Small intestine (tissue), 7 donors: ENCODE data around the gene PLEKHS1. TPM values are rescaled to one million over a fixed set of nuclear protein-coding genes. Genes with fewer than 3 reads are reported as not detected.
"Not testable (repeated sequence)": the region's sequence is repeated elsewhere in the genome, so short reads cannot be mapped to it uniquely, and the experiment has no call there.

ENCODE experiments used
- DNase-seq, 2 donors: peaks; one replicate each; pipeline versions ENCODE4 v3.0.0 to v3.0.0-alpha.2; 2013
- FAIRE-seq: peaks from 2 replicates; lab custom pipeline; 2012; peaks lifted over from hg19 to GRCh38; lab: Jason Lieb, UNC
- H3K27ac ChIP-seq, 3 donors: one replicate each; pipeline ENCODE4 v1.5.1; 2013; ENCODE audit warnings: low read length in 2 of 3, mild to moderate bottlenecking in 2 of 3, control low read depth in 1 of 3, inconsistent platforms in 1 of 3, low read depth in 1 of 3, moderate library complexity in 1 of 3
- H3K27me3 ChIP-seq, 3 donors: one replicate each; pipeline ENCODE4 v1.6.1; 2013; ENCODE audit warnings: low read length in 3 of 3, inconsistent platforms in 1 of 3; ENCODE audit not compliant: control insufficient read depth in 3 of 3, insufficient read depth in 3 of 3
- H3K36me3 ChIP-seq, 3 donors: one replicate each; pipeline ENCODE4 v1.6.1; 2013; ENCODE audit warnings: low read length in 3 of 3, inconsistent platforms in 1 of 3, low read depth in 1 of 3, mild to moderate bottlenecking in 1 of 3, moderate library complexity in 1 of 3; ENCODE audit not compliant: control insufficient read depth in 3 of 3, insufficient read depth in 2 of 3
- H3K4me1 ChIP-seq, 3 donors: one replicate each; pipeline ENCODE4 v1.6.1; 2013; ENCODE audit warnings: low read length in 2 of 3, inconsistent platforms in 1 of 3, low read depth in 1 of 3, mild to moderate bottlenecking in 1 of 3, moderate library complexity in 1 of 3; ENCODE audit not compliant: control insufficient read depth in 3 of 3, insufficient read depth in 2 of 3
- H3K4me3 ChIP-seq, 3 donors: one replicate each; pipeline ENCODE4 v1.5.1; 2013; ENCODE audit warnings: low read length in 3 of 3, control low read depth in 1 of 3, inconsistent platforms in 1 of 3, low read depth in 1 of 3, mild to moderate bottlenecking in 1 of 3, moderate library complexity in 1 of 3
- H3K9me3 ChIP-seq, 2 donors: one replicate each; pipeline ENCODE4 v1.6.1; 2013; ENCODE audit warnings: low read depth in 1 of 2, low read length in 1 of 2; ENCODE audit not compliant: control insufficient read depth in 2 of 2, insufficient read depth in 1 of 2
- WGBS, 3 donors: extraction: QIAGEN DNeasy Blood & Tissue Kit; methylation state at CpG; one replicate each; pipeline ENCODE4 v1.1.7; 2013; 5-methylcytosine and 5-hydroxymethylcytosine counted together
- polyA plus RNA-seq, 4 donors: library from polyadenylated mRNA; stranded (reverse) in 3 of 4; unstranded in 1 of 4; fragments of 200-250 nt in 3 of 4; fragments of 120-200 nt in 1 of 4; gene quantifications; one replicate each; pipeline versions ENCODE4 v1.2.1 to v1.2.3, GENCODE V29; 2013
- donor health status: healthy with polysubstance abuse.
- donor health status: control.
- donor health status: control.
- donor health status: Bipolar disorder and iron deficiency.
- donor health status: healthy.

The PLEKHS1 gene
- polyA plus RNA-seq, 4 donors = 23.1 to 60.0 (median 39.8) TPM

DNA sequence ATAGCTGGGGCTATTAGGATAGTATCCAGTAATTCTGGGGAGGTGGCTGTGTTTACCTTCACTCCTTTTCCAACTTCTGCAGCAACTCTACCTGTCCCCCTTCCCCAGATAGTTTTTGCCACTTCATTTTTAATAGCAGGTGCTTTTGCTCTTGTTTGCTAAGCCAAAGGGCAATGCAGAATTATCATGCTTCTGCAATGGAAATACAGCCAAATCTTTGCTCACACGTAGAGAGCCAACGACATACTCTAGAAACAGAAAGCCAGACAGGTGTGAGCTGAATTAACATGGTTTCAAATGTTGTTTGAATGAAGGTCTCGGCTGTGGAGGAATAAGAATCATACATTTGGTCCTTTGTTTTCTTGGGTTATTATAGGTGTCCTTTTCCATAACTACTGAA is 14.4 kb downstream of the PLEKHS1 start:
- peaks cover 0 to 24% (median 0%) of the 10 kb centered on the region in 3 donors for H3K4me1 ChIP-seq
- peak; percentile 46 to 70 for DNase-seq
- H3K27ac ChIP-seq = peak overlapping the region in 2 of 3 donors; percentile 62 to 71
- FAIRE-seq = no peak
- no peaks in the 10 kb centered on the region for H3K9me3 ChIP-seq
- peaks cover 4 to 6% (median 5%) of the 10 kb centered on the region in 3 donors for H3K36me3 ChIP-seq
- no peaks in the 10 kb centered on the region for H3K27me3 ChIP-seq
- no peak overlapping the region for H3K4me3 ChIP-seq
- WGBS, 3 donors = 15 to 60% (median 27%) methylated on average over 3 of the region's 3 CpGs

DNA sequence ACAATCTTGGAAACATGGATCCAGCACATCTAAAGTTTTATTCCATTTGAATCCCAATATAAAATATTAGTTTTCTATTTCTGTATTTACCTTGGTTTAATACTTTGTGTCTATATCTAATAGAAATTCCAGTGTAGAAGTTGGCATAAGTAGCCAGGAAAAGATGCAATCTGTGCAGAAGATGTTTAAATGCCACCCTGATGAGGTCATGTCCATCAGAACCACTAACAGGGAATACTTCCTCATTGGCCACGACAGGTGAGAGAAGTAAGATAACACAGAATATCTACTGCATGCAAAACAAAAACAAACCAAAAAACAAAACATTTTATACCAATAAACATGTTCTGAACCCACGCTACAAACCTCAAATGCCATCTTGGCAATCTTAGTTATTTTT is 15.7 kb downstream of the PLEKHS1 start:
- FAIRE-seq = no peak
- DNase-seq = peak; percentile 28 to 32
- H3K4me1 ChIP-seq = peaks cover 0 to 20% (median 0%) of the 10 kb centered on the region in 3 donors
- H3K27ac ChIP-seq = no peak overlapping the region
- H3K36me3 ChIP-seq = peaks cover 4 to 6% (median 5%) of the 10 kb centered on the region in 3 donors
- WGBS, 3 donors = 52 to 68% (median 54%) methylated on average over 2 of the region's 2 CpGs
- no peaks in the 10 kb centered on the region for H3K27me3 ChIP-seq
- H3K4me3 ChIP-seq = no peak overlapping the region
- H3K9me3 ChIP-seq = no peaks in the 10 kb centered on the region

DNA sequence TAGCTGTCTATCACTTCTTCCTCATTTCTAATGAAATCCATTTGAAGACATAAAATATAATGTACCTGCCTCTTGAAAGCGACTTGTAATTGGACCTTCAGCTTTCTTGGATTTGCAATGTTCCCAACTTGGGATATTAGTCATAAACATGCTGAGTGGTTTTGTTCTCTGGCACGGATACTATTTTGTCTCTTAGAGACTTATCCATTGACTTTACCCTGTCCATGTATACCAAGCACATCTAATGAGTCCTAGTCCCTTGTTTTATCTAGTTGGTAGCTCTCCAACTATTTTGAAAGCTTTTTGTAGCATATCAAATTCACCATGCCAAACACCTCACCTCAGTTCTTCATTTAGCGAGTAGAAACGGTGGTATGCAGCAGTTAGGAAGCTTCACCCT is 18.9 kb downstream of the PLEKHS1 start:
- Histone ChIP-seq H3K4me1 (peaks cover 0 to 8% (median 0%) of the 10 kb centered on the region in 3 donors), H3K27me3 (no peaks in the 10 kb centered on the region), H3K4me3 (no peak overlapping the region), H3K27ac (no peak overlapping the region), H3K36me3 (peaks cover 5 to 13% (median 8%) of the 10 kb centered on the region in 3 donors), H3K9me3 (no peaks in the 10 kb centered on the region)
- DNase-seq = no peak
- WGBS, 3 donors = 87 to 90% (median 88%) methylated on average over 4 of the region's 4 CpGs
- no peak for FAIRE-seq

DNA sequence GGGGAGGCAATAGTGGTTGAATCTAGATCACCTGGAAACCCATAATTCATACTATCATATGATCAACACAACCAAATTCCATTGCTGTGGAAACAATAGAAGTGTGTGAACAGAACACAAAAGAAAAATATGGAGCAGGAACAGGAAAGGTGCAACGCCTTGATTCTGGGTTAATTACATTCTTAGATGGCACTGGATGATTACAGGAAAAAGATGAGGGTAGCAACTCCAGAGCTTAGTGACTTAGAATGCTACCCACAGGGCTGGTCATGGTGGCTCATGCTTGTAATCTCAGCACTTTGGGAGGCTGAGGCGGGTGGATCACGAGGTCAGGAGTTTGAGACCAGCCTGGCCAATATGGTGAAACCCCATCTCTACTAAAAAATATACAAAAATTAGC is 19.6 kb downstream of the PLEKHS1 start:
- not testable (repeated sequence) for H3K27ac ChIP-seq, DNase-seq, FAIRE-seq, H3K27me3 ChIP-seq, H3K4me3 ChIP-seq, H3K9me3 ChIP-seq, H3K4me1 ChIP-seq
- WGBS, 3 donors = 85 to 91% (median 85%) methylated on average over 3 of the region's 3 CpGs
- peaks cover 5 to 15% (median 10%) of the 10 kb centered on the region in 3 donors for H3K36me3 ChIP-seq

DNA sequence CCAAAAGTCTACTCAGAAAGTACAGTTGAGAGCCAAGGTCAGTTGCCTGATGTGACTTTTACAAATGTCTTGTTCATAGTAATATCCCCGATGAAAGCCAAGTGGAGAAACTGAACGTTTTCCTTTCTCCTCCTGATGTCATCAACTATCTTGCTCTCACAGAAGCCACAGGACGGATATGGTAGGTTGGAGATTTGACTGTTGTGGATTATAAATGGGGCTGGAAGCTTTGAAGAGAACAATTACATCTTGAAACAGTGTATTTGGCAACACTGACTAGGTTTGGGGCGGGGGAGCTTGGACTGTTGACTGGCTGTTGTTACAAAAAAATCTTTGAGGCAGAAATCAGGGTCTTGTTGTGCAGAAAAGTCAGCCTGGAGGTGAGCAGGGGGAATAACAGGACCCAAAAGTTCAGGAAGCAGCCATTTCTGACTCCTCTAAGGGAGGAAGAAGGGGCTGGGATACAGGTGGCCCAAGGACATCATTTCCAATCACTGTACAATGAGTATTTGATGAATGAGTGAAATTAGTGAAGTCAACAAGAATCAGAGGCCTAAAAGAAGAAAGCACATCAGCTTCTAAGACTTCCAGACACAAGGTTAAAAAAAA is 24.3 kb downstream of the PLEKHS1 start:
- no peaks in the 10 kb centered on the region for H3K4me1 ChIP-seq
- WGBS, 3 donors = 57 to 81% (median 63%) methylated on average over 4 of the region's 4 CpGs
- no peak for FAIRE-seq
- no peaks in the 10 kb centered on the region for H3K9me3 ChIP-seq
- H3K27ac ChIP-seq = no peak overlapping the region
- H3K36me3 ChIP-seq = peaks cover 0 to 17% (median 4%) of the 10 kb centered on the region in 3 donors
- DNase-seq = no peak
- no peaks in the 10 kb centered on the region for H3K27me3 ChIP-seq
- H3K4me3 ChIP-seq = no peak overlapping the region

DNA sequence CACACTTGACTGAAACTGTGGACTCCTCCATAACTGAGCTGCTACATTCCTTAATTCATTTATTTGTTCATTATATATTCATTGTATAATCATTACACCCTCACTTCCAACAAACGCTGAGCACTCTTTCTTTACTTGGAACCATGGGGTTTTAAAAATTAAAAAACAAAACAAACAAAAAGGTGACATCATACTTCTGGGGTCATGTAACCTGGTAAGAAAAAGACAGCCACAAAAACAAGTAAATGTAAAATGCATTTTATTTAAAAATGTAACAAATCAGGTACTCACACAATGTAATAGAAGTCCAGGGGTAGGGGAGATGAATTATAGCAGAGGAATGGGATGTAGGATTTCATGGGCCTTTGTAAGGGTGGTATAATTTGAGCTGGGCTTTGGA is 25.1 kb downstream of the PLEKHS1 start:
- Histone ChIP-seq H3K4me1 (no peaks in the 10 kb centered on the region), H3K9me3 (no peaks in the 10 kb centered on the region), H3K36me3 (peaks cover 0 to 17% (median 4%) of the 10 kb centered on the region in 3 donors), H3K4me3 (no peak overlapping the region), H3K27me3 (no peaks in the 10 kb centered on the region), H3K27ac (no peak overlapping the region)
- 76 to 83% (median 80%) methylated on average over 1 of the region's 1 CpG for WGBS, 3 donors
- DNase-seq (no peak), FAIRE-seq (no peak)

DNA sequence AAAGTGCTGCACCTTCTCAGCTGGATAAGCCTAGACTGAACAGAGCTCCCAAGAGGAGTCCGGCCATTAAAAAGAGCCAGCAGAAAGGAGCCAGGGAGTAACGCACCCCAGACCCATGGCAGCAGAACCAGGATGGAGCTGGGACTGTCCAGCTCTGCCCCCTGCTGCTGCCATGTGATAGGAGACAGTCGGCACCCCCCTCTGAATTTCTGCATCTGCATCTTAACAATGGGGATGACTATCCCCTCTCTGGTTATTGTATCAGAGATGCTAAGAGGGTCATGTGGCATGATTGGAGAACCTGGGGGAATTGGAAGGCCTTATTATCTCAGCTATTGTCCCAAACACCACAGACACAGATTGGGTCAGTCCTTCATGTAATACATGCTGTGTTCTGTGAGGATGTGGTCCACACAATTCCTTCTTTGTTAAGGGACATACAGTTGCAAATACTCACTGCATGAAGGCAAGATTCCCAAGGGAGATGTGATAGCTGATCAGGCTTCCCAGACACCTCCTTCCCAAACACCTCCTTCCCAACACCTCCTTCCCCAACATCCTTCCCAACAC is 29.3 kb downstream of the PLEKHS1 start:
- Histone ChIP-seq H3K9me3 (no peaks in the 10 kb centered on the region), H3K4me1 (no peaks in the 10 kb centered on the region), H3K36me3 (peaks cover 0 to 12% (median 2%) of the 10 kb centered on the region in 3 donors), H3K27me3 (no peaks in the 10 kb centered on the region), H3K27ac (no peak overlapping the region), H3K4me3 (no peak overlapping the region)
- DNase-seq = no peak
- WGBS, 3 donors = 61 to 79% (median 75%) methylated on average over 3 of the region's 3 CpGs
- FAIRE-seq = no peak

DNA sequence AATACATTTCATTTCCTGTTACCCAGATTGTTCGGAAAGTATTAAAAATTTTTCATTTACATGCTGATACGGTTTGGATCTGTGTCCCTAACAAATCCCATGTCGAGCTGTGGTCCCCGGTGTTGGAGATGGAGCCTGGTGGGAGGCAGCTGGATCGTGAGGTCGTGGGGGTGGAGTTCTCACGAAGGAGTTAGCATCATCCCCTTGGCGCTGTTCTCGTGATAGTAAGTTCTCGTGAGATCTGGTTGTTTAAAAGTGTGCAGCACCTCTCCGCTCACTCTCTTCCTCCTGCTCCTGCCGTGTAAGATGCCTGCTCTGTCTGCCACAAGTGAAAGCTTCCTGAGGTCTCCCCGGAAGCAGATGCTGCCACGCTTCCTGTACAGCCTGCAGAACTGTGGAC is 30.9 kb downstream of the PLEKHS1 start:
- no peak for FAIRE-seq
- no peak for DNase-seq
- 81 to 85% (median 83%) methylated on average over 14 of the region's 14 CpGs for WGBS, 3 donors
- no peak overlapping the region for H3K27ac ChIP-seq
- no peaks in the 10 kb centered on the region for H3K4me1 ChIP-seq
- H3K27me3 ChIP-seq = no peaks in the 10 kb centered on the region
- no peaks in the 10 kb centered on the region for H3K9me3 ChIP-seq
- no peak overlapping the region for H3K4me3 ChIP-seq
- H3K36me3 ChIP-seq = peaks cover 0 to 7% (median 0%) of the 10 kb centered on the region in 3 donors
